NCI-H1417 treated with DMSO at 0.1 percent for 48 hours (cell line): Measurements from ENCODE around the gene APBA1.
A peak's percentile ranks its signal among the peaks of the same experiment; 100 is the strongest.
"Not testable (repeated sequence)": the region's sequence is repeated elsewhere in the genome, so short reads cannot be mapped to it uniquely, and the experiment has no call there.

Experiments used
- DNase-seq: peaks from one replicate; lab custom pipeline; 2025; lab: John Stamatoyannopoulos, UW

Gene APBA1

DNA sequence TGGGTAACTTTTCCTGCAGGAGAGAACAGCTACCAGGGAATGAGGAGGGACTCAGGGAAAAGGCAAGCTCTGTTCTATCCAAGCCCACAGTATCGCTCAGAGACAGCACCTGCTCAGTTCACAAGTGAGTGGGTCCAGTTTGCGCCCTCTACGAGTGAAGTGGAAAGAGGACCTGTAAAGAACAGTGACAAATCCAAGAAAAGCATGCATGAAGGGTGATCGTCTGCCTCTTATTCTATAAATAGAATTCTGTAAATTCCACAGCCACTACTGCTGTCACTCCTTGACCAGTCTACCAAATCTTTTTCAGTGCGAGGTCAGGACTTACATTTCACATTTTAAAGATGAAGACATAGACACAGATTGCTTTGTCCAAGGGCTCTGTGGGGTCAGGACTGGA is 229.7 kb downstream of the APBA1 start:
- no peak for DNase-seq

DNA sequence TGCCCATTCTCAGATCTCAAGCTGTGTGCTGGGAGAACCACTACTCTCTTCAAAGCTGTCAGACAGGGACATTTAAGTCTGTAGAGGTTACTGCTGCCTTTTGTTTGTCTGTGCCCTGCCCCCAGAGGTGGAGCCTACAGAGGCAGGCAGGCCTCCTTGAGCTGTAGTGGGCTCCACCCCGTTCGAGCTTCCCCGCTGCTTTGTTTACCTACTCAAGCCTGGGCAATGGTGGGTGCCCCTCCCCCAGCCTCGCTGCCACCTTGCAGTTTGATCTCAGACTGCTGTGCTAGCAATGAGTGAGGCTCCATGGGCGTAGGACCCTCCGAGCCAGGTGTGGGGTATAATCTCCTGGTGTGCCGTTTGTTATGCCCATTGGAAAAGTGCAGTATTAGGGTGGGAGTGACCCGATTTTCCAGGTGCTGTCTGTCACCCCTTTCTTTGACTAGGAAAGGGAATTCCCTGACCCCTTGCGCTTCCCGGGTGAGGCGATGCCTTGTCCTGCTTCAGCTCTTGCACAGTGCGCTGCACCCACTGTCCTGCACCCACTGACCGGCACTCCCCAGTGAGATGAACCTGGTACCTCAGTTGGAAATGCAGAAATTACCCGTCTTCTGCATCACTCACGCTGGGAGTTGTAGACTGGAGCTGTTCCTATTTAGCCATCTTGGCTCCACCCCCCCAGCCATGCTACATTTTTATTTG is 231.8 kb downstream of the APBA1 start:
- not testable (repeated sequence) for DNase-seq

DNA sequence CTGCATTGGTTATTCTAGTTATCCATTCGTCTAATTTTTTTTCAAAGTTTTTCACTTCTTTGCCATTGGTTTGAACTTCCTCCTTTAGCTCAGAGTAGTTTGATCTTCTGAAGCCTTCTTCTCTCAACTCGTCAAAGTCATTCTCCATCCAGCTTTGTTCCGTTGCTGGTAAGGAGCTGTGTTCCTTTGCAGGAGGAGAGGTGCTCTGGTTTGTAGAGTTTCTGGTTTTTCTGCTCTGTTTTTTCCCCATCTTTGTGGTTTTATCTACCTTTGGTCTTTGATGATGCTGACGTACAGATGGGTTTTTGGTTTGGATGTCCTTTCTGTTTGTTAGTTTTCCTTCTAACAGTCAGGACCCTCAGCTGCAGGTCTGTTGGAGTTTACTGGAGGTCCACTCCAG is 232.5 kb downstream of the APBA1 start:
- not testable (repeated sequence) for DNase-seq

DNA sequence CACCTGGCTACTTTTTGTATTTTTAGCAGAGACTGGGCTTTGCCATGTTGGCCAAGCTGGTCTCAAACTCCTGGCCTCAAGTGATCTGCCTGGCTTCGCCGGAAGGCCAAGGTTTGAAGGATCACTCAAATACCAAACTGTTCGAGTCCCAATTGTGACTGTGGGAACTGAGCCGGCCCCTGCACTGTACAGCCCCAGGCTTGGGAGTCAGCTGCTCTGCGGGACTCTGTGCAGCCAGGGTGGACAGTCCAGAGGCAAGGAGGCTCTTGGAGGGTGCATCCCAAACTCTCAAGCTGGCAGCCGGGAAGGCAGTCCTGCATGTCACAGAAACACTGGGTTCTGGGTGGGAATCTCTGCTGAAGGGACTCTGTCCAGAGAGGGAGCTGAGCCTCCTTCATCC is 238.2 kb downstream of the APBA1 start:
- DNase-seq, result no peak

DNA sequence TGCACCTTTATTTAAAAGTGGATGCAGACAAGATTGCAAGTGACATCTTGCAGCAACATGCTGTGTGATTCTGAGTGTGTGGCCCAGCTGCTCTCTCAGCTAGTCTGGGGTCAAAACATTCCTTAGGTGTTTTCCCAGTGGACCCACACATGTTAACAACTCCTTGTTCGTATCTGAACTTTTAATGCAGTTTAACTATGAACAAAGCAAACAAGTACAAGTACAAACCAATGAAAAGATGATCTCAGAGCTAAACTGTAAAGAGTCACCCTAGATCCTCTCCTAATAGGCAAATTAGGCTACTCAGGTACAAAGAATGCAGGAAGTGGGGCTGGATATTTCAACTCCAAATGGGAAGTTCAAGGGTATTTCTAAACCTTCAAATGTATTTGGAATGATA is 238.8 kb downstream of the APBA1 start:
- DNase-seq, result no peak

DNA sequence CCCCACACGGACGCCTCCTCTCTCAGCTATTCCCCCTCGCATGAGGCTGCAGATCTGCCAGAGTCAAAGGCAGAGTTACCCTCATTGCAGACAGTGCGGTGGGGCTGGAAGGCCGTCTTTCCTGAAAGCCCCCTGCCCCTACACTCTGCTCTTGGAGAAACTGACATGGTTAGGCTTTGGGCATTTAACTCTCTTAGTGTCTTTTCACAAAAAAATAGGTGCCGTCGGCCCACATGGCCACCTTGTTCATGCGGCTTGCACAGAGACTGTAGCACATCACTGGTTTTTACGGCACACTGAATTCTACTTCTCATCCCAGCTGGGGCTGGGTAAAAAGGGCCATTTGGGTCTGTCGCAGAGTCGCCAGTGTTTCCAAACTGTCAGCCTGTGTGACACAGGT is 239.5 kb downstream of the APBA1 start:
- no peak for DNase-seq

DNA sequence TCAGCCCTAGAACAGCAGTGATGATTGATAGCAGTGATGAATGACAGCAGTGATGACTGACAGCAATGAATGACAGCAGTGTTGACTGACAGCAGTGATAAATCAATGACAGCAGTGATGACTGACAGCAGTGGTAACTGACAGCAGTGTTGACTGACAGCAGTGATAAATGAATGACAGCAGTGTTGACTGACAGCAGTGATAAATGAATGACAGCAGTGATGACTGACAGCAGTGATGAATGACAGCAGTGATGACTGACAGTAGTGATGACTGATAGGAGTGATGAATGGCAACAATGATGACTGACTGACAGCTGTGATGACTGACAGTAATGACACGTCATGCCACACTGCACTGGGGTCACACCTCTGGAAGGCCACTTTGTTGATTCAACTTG is 240.4 kb downstream of the APBA1 start:
- no peak for DNase-seq

DNA sequence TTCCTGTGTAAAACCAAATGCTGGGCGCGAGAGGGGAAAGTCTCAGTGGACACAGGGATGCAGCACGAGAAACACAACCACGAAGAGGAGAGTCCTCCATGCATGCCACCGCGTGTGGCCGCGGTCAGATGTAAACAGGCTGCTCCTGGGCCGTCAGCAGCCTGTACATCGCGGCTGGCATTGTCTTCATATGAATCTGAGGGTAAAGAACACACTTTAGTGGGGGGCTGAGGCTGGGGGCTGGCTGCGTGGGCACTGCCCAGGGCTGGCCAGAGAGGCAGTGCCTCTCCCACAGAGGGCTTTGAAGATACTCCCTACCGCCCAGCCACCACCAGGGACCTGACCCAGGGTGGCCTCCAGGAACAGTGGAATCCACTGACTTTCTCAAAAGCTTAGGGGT is 241.0 kb downstream of the APBA1 start:
- no peak for DNase-seq

DNA sequence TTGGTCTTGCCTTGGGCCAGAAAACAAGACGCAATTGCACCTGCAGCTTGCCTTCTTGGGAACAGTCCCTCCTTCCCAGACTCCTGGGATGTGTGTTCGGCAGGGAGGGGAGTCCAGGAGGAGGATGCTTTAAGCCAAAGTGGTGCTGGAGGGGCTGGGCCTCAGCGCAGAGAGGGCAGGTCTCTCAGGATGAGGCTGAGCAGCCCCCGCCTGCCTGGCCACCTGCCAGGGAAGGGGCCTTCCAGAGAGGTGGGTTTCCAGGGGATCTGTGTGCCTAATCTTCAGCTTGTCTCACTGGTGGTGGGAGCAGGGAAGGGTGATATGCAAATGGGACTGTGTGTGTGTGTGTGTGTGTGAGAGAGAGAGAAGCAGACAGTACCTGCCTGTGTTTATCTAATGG is 242.0 kb downstream of the APBA1 start:
- DNase-seq, result no peak

DNA sequence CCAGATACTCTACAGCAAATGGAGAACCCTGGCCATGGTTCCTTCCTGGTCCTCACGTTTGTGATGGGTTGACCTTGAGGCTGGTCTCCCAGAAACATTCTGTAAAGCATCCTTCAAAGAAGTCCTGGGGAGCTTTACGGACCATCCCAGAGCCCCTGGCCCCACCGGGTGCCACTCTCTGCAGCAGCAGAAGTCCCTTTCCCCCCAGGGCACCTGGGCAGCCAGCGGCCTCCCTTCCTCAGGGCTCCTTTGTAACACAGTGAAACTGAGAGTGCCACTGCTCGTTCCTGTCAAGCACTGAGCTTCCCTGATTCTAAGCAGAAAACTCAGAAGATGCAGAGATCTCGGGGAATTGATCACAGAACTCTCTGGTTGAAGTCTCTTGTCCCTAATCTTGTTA is 242.9 kb downstream of the APBA1 start:
- DNase-seq, result no peak

DNA sequence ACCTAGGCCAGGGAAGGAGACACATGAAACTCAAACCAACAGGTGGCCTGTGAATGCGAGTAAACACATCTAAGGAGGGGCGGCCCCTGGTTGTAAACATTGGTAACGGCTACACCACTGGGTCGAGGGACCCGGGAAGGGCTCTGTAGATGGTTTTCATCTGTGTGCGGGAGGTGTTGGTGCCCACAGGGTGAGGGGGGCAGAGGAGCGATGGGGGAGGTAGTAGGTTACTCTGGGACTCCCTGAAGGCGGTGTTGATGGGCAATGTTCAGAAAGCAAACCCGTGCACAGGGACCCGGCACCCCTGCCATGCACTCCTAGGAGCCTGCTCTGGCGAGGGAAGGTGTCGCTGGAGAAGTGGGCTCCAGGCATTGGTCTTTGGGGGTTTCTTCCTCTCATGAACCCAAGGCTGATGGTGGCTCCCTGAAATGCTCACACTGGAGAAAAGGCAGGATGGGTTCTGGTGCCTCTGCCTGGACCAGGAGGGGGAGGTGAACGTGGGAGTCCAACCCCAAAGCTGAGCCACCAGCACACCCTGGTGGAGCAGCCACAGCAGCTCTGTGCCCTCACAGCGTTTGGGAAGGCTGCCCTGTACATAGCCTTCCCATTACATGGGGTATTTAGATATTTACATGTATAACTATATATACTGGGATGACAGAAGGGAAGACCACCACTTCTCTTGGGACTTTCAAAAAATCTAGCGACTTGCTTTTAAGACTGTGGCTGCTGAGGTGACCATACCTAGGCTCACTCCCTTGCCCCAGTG is 244.0 kb downstream of the APBA1 start:
- DNase-seq, result no peak

DNA sequence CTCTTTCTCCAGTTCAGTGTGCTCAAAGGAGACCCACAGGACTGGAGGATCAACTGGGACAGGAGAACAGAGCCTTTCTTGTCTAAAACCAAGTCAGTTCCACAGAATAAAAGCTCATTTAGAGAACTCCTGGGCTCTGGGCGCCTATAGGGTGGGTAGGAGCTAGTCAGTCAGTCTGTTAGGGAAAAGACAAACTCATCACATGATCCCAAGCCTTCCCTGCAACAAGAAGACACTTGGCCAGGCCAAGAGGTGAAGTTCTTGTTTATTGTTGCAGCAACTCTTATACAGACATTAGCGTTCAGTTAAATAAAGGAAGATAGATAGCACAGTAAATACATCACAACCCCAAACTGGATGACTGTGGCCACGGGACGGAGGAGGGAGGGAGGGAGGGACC is 244.9 kb downstream of the APBA1 start:
- no peak for DNase-seq

DNA sequence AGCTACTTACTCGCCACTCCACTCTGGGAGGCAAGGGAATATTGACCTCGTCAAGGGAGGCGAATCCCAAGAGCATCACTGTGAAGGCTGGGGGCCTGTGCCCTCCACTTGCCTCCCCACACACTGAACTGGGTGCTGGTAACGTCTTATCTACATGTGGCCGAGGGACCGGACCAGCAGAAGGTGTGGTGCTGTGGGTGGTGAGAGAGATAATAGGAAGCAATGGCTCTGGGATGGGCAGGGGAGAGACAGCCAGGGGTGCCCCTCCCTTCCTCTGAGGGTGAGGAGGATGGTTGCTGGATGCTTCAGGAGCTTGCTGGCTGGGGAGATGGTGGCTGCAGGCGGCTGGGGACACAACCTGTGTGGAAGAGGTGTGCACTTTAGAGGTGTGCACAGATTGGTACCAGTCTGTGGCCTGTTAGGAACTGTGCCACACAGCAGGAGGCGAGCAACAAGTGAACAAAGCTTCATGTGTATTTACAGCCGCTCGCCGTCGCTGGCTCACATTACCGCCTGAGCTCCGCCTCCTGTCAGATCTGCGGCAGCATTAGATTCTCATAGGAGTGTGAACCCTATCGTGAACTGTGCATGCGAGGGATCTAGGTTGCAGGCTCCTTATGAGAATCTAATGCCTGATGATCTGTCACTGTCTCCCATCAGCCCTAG is 246.9 kb downstream of the APBA1 start:
- DNase-seq, result no peak

DNA sequence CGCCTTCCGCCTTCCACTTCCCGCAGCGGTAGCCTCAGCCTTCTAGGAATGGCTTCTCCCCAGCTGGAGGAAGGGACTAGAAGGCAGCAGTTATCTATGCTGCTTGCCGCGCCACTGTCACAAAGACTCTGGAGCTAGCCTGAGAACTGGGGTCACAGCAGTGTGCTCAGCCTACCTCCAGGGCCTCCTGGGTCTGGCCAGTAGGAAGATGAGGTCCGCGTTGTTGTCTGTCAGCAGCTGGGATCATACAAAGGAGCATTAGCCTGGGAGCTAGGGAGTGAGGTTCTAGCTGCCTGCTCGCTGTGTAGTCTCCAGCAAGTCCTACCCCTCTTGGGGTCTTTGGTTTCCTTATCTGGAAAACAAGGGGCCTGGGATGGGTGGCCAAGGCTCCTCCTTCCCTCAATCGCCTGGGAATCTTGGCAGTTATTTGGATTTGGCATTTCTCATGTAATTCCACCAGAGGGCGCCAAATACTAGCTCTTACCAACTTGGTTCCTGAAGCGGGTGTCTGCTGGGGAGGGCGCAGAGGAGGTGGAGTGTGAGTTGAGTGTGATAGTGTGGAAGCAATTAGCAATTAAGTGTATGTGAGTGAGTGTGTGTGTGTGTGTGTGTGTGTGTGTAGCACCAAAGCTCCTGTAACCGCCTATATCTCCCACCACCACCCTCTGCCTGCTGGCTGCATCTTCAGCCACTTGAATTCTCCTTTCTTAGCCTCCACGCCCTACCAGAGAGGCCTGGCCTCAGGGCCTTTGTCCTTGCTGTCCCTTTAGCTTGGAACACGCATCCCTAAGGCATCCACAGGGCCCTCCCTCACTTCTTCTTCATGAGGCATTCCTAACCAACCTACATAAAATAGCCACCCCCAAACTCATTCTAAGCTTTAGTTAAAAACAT is 250.0 kb downstream of the APBA1 start:
- DNase-seq, result peak; percentile 52

DNA sequence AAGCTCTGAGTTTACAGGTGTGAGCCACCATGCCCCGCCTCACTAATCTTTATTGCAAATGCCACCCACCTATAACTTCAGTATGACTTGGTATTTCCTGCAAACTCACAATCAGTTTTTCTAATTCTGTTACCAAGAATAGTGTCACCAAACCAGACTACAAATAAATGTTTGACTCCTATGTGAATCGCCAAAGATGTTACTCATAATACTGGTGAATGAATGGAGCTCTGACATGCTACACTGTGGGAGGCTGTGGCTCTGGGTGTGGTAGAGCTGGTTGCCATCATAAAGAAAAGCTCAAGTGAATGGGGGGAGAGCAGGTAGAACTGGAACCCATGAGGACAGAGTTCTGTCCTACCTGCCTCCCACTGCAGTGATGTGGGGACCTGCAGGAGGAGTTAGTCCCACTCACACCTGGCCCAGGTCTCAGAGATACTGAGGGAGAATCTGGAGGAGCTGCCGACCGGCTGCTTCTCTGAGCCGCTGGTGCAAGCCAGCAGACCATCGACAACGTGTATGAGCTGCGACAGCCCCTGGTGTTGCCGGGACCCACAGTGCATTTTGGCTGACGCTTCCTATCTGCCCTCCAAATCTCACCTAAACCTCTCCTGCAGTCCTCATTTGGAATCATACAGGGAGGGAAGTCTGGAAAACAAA is 251.4 kb downstream of the APBA1 start:
- no peak for DNase-seq

DNA sequence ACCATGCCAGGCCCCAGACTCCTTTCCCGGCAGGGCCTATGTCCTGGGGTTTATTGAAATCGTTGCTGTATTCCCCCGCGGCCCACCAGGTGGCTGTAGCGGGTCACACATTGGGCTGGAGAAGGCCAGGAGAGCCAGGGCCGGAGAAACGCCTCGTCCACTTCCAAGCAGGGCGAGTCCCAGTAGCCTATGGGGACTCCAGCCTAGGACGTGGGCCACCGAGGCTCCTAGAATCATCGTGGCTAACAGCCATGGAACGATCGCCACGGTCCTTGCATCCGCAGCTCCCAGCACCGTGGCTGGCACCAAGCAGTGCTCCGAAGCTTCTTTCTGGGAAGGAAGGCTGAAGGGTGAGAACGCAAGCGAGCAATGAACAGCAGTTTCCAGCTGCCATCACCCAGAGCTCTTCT is 259.4 kb downstream of the APBA1 start:
- no peak for DNase-seq

DNA sequence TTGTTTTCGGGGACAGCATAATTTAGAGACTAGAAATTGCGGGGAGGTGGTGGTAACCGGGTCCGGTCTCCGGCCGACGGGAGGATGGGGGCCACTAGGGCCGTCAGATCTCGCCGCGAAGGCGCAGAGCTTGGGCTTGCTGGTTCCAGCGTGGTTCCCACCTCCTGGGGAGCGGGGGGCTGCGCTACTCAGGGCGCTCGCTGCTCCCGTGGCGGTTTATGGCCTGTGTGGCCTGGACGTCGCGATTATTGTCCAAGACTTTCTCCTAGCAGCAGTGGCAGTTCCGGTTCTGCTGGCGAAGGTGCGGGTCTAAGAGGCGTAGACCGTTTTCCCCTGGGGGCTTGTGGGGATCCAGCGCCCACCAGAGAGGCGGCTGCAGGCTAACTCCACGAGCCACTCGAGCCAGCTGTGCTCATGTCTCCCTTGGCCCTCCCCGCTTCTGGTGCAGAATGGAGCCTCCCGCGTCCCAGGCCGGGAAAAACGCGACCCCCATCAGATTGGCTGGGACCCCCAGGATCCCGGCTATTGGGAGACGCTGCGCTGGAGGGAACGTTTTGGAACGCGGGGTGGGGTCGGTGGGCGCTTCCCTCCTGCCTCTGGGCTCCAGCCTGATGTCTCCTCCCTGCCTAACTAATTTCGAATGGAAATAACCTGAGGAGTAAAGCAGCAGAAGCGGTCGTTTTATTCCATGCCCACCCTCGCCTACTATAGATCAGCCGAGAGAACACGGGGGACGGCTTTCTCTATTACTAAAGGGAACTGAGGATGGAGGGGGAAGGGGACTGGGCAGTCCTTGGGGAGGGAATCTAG is 260.0 kb downstream of the APBA1 start:
- DNase-seq, result no peak

DNA sequence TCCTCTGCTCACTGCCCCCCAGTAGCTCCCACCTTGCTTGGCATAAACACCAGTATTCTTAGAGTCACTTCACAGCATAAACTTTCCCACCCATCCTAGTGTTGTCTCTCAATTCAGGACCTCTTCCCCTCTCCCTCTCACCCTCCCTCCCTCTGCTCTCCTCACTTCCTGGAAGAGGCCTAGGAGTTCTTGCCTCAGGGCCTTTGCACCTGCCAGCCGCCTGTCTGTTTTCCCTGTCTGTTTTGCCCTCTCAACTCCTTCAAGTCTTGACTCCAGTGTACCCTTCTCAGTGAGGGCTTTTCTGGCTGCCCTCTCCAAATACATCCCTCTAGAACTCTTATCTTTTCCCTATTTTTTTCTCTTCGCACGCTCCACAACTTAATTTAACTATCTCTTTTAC is 260.9 kb downstream of the APBA1 start:
- DNase-seq, result no peak

DNA sequence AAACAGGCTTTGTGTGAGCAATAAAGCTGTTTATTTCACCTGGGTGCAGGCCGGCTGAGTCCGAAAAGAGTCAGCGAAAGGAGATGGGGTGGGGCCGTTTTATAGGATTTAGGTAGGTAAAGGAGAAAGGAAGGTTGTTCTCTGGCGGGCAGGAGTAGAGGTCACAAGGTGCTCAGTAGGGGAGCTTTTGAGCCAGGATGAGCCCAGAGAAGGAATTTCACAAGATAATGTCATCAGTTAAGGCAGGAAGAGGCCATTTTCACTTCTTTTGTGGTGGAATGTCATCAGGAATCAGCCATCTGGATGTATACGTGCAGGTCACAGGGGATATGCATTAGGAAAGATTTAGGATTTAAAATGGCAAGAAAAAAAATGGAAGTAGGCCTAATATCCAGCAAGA is 262.2 kb downstream of the APBA1 start:
- not testable (repeated sequence) for DNase-seq

DNA sequence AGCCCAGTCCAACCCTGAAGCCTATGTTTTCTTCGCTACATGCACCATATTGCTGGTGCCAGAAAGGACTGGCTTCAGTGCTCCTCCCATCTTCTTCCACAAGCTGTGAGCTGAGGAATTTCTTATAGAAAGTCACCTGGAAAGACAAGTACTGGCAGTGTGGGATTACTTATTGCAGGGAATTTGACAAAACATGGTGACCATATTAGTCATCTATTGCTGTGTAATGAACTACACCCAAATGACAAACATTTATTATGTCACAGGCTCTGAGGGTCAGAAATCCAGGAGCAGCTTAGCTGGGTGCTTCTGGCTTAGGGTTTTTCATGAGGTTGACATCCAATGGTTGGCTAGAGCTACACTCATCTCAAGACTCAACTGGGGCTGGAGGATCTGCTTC is 271.7 kb downstream of the APBA1 start:
- no peak for DNase-seq
